ENCODE data around the gene OSTC.

The OSTC gene

GRCh38 chr4:108685036-108685686 is 34.8 kb downstream of the OSTC start:
- TF ChIP-seq FOXP2 (optimal IDR thresholded peaks at IDR 0.05; ENCODE audit: borderline replicate concordance, extremely low read depth, extremely low read length, insufficient read depth) (no peak), REST (IDR thresholded peaks at IDR 0.05; ENCODE audit: insufficient read depth in 1 of 2, low read depth in 2 of 2, low read length in 2 of 2) (no peak), SIN3A (IDR thresholded peaks at IDR 0.05; ENCODE audit: borderline replicate concordance, insufficient read depth, low read length) (no peak), POLR2AphosphoS5 (IDR thresholded peaks at IDR 0.05; ENCODE audit: low read depth, low read length) (no peak), TAF1 (IDR thresholded peaks at IDR 0.05; ENCODE audit: borderline replicate concordance, insufficient read depth, low read length) (no peak)

GRCh38 chr4:108690738-108691137 is 40.3 kb downstream of the OSTC start:
- TF ChIP-seq POLR2AphosphoS5 (IDR thresholded peaks at IDR 0.05; ENCODE audit: low read depth, low read length), result no peak
- TF ChIP-seq TAF1 (IDR thresholded peaks at IDR 0.05; ENCODE audit: borderline replicate concordance, insufficient read depth, low read length), result no peak
- no peak for TF ChIP-seq SIN3A (IDR thresholded peaks at IDR 0.05; ENCODE audit: borderline replicate concordance, insufficient read depth, low read length)
- no peak for TF ChIP-seq FOXP2 (optimal IDR thresholded peaks at IDR 0.05; ENCODE audit: borderline replicate concordance, extremely low read depth, extremely low read length, insufficient read depth)

- no peak for TF ChIP-seq FOXP2 (optimal IDR thresholded peaks at IDR 0.05; ENCODE audit: borderline replicate concordance, extremely low read depth, extremely low read length, insufficient read depth)
- TF ChIP-seq SIN3A (IDR thresholded peaks at IDR 0.05; ENCODE audit: borderline replicate concordance, insufficient read depth, low read length), result no peak
- no peak for TF ChIP-seq POLR2AphosphoS5 (IDR thresholded peaks at IDR 0.05; ENCODE audit: low read depth, low read length)
- no peak for TF ChIP-seq TAF1 (IDR thresholded peaks at IDR 0.05; ENCODE audit: borderline replicate concordance, insufficient read depth, low read length)
- TF ChIP-seq REST (IDR thresholded peaks at IDR 0.05; ENCODE audit: insufficient read depth in 1 of 2, low read depth in 2 of 2, low read length in 2 of 2), result no peak
Observed at GRCh38 chr4:108693211-108693610, 42.8 kb downstream of the OSTC start.

GRCh38 chr4:108693819-108694218 is 43.4 kb downstream of the OSTC start:
- no peak for TF ChIP-seq SIN3A (IDR thresholded peaks at IDR 0.05; ENCODE audit: borderline replicate concordance, insufficient read depth, low read length)
- no peak for TF ChIP-seq FOXP2 (optimal IDR thresholded peaks at IDR 0.05; ENCODE audit: borderline replicate concordance, extremely low read depth, extremely low read length, insufficient read depth)
- no peak for TF ChIP-seq POLR2AphosphoS5 (IDR thresholded peaks at IDR 0.05; ENCODE audit: low read depth, low read length)
- TF ChIP-seq REST (IDR thresholded peaks at IDR 0.05; ENCODE audit: insufficient read depth in 1 of 2, low read depth in 2 of 2, low read length in 2 of 2), result no peak
- no peak for TF ChIP-seq TAF1 (IDR thresholded peaks at IDR 0.05; ENCODE audit: borderline replicate concordance, insufficient read depth, low read length)

- no peak for TF ChIP-seq SIN3A (IDR thresholded peaks at IDR 0.05; ENCODE audit: borderline replicate concordance, insufficient read depth, low read length)
- no peak for TF ChIP-seq TAF1 (IDR thresholded peaks at IDR 0.05; ENCODE audit: borderline replicate concordance, insufficient read depth, low read length)
- no peak for TF ChIP-seq POLR2AphosphoS5 (IDR thresholded peaks at IDR 0.05; ENCODE audit: low read depth, low read length)
Observed at GRCh38 chr4:108694423-108694822, 44.0 kb downstream of the OSTC start.

GRCh38 chr4:108695062-108695461 is 44.7 kb downstream of the OSTC start:
- TF ChIP-seq FOXP2 (optimal IDR thresholded peaks at IDR 0.05; ENCODE audit: borderline replicate concordance, extremely low read depth, extremely low read length, insufficient read depth) (no peak), POLR2AphosphoS5 (IDR thresholded peaks at IDR 0.05; ENCODE audit: low read depth, low read length) (no peak)

Measured in PFSK-1 (cell line).